Measurements from ENCODE around the gene SLC25A4. TPM values are rescaled to one million over a fixed set of nuclear protein-coding genes. Genes with fewer than 3 reads are reported as not detected.
"Not testable (repeated sequence)": the region's sequence is repeated elsewhere in the genome, so short reads cannot be mapped to it uniquely, and the experiment has no call there.

SLC25A4 gene
- total and polyA plus RNA-seq, 8 donors, result 11.3 to 57.3 (median 16.0) TPM

- intact Hi-C loops (cut with DNase I), result no loop called here
- peaks cover 0 to under 1% of the 10 kb centered on the region in 2 donors for H3K4me1 ChIP-seq
- H3K36me3 ChIP-seq, result no peaks in the 10 kb centered on the region
- DNase-seq, result no peak
- peaks cover 2 to 5% of the 10 kb centered on the region in 2 donors for H3K27me3 ChIP-seq
- ATAC-seq, result no peak
- H3K9me3 ChIP-seq, result no peaks in the 10 kb centered on the region
- no peak for TF ChIP-seq CTCF (IDR thresholded peaks at IDR 0.05)
- no peak overlapping the region for H3K4me3 ChIP-seq
- no peak overlapping the region for H3K27ac ChIP-seq
Measured at GRCh38 chr4:185106353-185106752, 36.7 kb upstream of the SLC25A4 start.

- H3K27me3 ChIP-seq; intact Hi-C loops (cut with DNase I); DNase-seq; H3K36me3 ChIP-seq; H3K4me1 ChIP-seq; H3K9me3 ChIP-seq; H3K4me3 ChIP-seq; ATAC-seq: not testable (repeated sequence)
- H3K27ac ChIP-seq, result peak overlapping the region in 1 of 2 donors; percentile 77
Measured at GRCh38 chr4:185107574-185107973, 35.5 kb upstream of the SLC25A4 start.

- DNase-seq, result no peak
- intact Hi-C loops (cut with DNase I), result no loop called here
- no peaks in the 10 kb centered on the region for H3K36me3 ChIP-seq
- no peaks in the 10 kb centered on the region for H3K27me3 ChIP-seq
- no peak overlapping the region for H3K4me3 ChIP-seq
- no peak for TF ChIP-seq CTCF (IDR thresholded peaks at IDR 0.05)
- H3K27ac ChIP-seq, result peak overlapping the region; percentile 33 to 77
- ATAC-seq, result peak; percentile 13
- peaks cover 0 to 13% of the 10 kb centered on the region in 2 donors for H3K4me1 ChIP-seq
- no peaks in the 10 kb centered on the region for H3K9me3 ChIP-seq
Measured at GRCh38 chr4:185108185-185108584, 34.9 kb upstream of the SLC25A4 start.

- no peaks in the 10 kb centered on the region for H3K36me3 ChIP-seq
- intact Hi-C loops (cut with DNase I), result no loop called here
- peak overlapping the region; percentile 33 to 77 for H3K27ac ChIP-seq
- DNase-seq (peak in 1 of 4 donors; percentile 64), ATAC-seq (peak; percentile 74)
- no peak overlapping the region for H3K4me3 ChIP-seq
- no peak for TF ChIP-seq CTCF (IDR thresholded peaks at IDR 0.05)
- no peaks in the 10 kb centered on the region for H3K27me3 ChIP-seq
- H3K9me3 ChIP-seq, result no peaks in the 10 kb centered on the region
- peaks cover 0 to 13% of the 10 kb centered on the region in 2 donors for H3K4me1 ChIP-seq
Measured at GRCh38 chr4:185108669-185109068, 34.4 kb upstream of the SLC25A4 start.

GRCh38 chr4:185109736-185110135, 33.3 kb upstream of the SLC25A4 start:
- no peak overlapping the region for H3K27ac ChIP-seq
- no peaks in the 10 kb centered on the region for H3K9me3 ChIP-seq
- no peaks in the 10 kb centered on the region for H3K36me3 ChIP-seq
- ATAC-seq, result no peak
- no peak for TF ChIP-seq CTCF (IDR thresholded peaks at IDR 0.05)
- no peak for DNase-seq
- intact Hi-C loops (cut with DNase I), result no loop called here
- no peaks in the 10 kb centered on the region for H3K27me3 ChIP-seq
- no peak overlapping the region for H3K4me3 ChIP-seq
- peaks cover 0 to 13% of the 10 kb centered on the region in 2 donors for H3K4me1 ChIP-seq

GRCh38 chr4:185110375-185110823, 32.7 kb upstream of the SLC25A4 start:
- ATAC-seq (no peak), DNase-seq (no peak)
- Histone ChIP-seq H3K4me3 (no peak overlapping the region), H3K27me3 (no peaks in the 10 kb centered on the region), H3K36me3 (no peaks in the 10 kb centered on the region), H3K27ac (no peak overlapping the region), H3K9me3 (no peaks in the 10 kb centered on the region), H3K4me1 (peaks cover 0 to 13% of the 10 kb centered on the region in 2 donors)
- TF ChIP-seq CTCF (IDR thresholded peaks at IDR 0.05), result no peak
- intact Hi-C loops (cut with DNase I), result no loop called here
